Renal cortical epithelial cell (primary cell): Measurements from ENCODE around the gene WDR35. TPM values are rescaled to one million over a fixed set of nuclear protein-coding genes. Genes with fewer than 3 reads are reported as not detected.

Source experiments
- DNase-seq: peaks from one replicate; pipeline ENCODE4 v3.0.0-alpha.2; 2011; ENCODE audit warnings: low read depth
- total RNA-seq: library from RNA; depleted of rRNA; stranded (reverse); fragments of >200 nt; gene quantifications from 2 replicates; pipeline ENCODE4 v1.2.3, GENCODE V29; 2014

Gene WDR35
- total RNA-seq, result 14.6 and 38.4 TPM in 2 replicates

DNA sequence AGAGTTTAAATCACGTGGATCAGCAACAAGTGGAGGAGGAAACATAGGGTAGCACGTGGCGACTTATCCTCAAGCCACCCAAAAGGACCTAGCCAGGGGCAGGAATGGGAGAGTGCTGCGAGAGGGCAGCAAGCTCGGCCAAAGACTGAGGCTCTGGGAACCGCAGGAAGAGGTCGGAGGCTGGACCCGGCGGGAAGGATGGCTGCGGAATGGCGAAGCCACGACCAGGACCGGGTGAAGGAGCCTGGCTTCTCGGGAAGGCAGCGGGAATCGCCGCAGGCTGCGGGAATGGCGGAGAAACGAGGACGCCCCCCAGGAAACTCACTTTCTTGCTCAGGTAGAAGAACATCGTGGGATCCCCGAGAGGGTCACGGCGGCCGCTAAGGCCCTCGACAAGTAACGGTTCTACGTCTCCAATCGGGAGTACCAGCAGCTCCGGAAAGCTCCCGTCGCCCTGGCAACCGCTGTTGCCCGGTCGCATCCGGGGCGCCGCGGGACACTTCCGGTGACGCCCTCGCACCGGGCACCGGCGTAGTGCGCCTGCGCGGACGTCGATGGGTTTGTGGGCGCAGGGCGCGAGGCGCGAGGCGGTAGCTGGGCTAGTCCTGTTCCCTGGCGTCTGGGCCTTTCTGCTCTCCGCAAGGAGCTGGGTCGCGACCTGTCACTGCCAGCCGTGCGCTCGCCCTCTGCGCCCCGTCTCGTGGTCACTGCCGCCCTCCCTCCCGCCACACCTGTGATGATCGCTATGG lies at the start of gene WDR35:
TSS of gene WDR35 (minus strand) at position 439 of the 749 bp plus-strand sequence. CDS start at position 349, 90 bp downstream.
- peak; percentile 76 for DNase-seq

GRCh38 chr2:20037660-20038059 lies 47.8 kb upstream of the WDR35 start:
- no peak for DNase-seq

GRCh38 chr2:20035955-20036666 lies 46.2 kb upstream of the WDR35 start:
- DNase-seq, result peak; percentile 87

DNA sequence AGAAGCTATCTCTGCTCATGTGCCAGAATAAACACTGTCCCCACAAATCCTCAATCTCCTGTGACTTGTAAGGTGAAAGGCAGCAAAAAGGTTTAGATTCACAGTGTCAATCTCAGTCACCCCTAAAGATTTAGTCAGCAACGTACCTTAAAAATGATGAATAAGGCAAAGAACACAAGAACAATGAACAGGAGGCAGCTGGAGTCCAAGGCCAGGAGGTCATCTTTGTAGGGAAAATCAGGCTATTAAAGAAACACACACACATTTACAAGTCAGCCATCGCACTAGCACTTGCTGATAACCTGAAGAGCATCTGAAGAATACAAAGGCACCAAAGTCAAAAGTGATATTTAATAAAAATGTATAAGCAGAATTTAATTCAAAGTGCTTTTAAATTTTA lies 44.9 kb upstream of the WDR35 start:
- DNase-seq, result no peak

DNA sequence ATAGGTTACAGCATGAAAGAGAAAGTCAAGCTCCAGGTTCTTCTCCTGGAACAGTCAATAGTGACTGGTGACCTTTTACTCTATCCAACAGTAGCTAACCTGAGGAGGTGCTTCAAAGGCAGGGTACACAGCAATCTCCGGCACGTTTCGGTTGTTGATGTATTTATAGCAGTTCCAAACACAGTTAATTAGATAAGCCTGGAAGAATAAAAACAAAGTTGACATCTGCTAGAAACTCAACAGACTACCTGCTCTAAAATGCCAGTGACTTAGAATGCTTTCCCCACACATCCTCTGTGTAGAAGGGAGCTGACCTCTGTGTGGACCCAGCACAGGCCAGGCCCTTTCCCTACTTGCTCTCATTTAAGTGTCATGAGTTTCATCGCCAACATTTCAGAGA lies 44.3 kb upstream of the WDR35 start:
- DNase-seq, result no peak

DNA sequence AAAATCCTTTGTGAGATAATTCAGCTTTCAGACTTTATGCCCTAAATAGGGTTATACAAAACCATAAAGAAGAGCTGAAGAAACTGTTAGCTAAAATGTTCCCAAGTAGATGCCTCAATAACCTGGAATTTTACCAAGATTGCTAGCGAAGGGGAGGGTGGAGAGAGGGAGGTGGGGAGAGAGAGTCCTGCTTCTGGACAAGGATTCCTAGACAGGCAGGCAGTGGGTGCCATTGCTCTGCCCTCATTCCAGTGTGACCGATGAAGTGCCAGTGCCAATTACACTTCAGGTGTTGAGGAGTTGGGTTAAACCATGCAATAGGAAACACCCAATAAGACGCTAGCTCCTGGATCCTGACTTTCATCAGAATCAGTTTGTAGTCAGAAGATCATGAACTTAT lies 43.4 kb upstream of the WDR35 start:
- DNase-seq, result no peak

DNA sequence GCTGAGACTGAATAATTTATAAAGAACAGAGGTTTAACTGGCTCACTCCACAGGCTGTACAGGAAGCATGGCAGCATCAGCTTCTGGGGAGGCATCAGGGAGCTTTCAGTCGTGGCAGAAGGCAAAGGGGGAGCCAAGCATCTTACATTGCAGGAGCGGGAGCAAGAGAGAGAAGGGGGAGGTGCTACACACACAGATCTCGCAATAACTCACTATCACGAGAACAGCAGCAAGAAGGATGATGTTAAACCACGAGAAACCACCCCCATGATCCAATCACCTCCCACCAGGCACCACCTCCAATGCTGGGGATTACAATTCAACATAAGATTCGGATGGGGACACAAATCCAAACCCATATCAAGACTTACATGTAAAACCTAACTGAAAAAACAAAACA lies 40.3 kb upstream of the WDR35 start:
- no peak for DNase-seq

DNA sequence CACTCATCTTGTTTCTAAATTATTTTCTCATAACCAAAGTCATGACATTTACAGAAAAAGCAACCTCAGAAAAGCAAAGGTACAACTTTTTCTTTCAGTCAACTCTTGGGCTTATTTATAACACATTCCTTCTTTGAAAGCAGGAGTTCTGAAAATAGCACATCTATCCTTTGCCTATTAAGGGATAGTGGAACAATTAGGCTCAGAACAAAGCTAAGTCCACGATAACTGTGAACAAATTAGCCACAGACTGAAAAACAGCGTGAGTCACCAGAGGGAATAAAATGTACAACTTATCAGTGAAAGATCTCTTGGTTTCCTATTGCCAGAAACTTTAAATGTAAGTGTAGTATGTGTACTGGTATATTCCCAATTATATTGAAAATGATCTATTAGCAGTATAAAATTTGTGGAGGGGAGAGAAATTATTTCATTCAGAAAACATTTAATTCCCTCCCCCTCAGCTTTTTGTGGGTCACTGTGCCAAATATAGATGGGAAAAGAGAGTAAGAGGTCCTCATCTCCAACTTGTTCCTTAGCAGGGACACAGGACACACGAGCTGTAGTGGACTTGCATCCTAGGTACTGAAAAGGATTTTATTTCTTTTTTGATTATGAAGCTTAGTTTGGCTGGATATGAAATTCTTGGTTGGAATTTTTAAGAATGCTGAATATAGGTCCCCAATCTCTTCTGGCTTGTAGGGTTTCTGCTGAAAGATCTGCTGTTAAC lies 38.0 kb upstream of the WDR35 start:
- peak; percentile 63 for DNase-seq

- no peak for DNase-seq
Measured at GRCh38 chr2:20027260-20027677, 37.4 kb upstream of the WDR35 start.

DNA sequence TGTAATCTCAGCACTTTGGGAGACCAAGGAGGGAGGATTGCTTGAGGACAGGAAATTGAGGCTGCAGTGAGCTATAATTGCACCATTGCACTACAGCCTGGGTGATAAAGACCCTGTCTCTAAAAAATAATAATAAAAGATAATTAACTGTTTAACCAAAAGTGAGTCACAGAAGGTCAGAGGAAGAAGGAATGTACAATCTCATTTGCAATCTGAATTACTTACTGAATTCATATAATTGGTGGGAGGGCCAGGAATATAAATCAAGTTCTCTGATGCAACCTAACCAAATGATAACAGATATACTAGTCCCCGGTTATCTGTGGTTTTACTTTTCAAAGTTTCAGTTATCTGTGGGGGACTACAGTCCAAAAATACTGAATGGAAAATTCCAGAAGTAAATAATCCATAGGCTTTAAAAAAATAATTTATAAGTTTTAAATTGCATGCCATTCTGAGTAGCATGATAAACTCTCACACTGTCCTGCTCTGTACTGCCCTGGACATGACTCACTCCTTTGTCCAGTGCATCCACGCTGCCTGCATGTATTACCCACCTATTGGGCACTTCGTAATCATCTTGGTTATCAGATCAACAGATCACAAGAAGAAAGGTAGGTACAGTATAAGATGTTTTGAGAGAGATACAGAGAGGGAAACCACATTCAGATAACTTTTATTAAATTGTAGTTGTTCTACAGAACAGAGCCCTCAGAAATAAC lies 35.3 kb upstream of the WDR35 start:
- DNase-seq, result no peak

GRCh38 chr2:20023688-20024087 lies 33.8 kb upstream of the WDR35 start:
- no peak for DNase-seq

DNA sequence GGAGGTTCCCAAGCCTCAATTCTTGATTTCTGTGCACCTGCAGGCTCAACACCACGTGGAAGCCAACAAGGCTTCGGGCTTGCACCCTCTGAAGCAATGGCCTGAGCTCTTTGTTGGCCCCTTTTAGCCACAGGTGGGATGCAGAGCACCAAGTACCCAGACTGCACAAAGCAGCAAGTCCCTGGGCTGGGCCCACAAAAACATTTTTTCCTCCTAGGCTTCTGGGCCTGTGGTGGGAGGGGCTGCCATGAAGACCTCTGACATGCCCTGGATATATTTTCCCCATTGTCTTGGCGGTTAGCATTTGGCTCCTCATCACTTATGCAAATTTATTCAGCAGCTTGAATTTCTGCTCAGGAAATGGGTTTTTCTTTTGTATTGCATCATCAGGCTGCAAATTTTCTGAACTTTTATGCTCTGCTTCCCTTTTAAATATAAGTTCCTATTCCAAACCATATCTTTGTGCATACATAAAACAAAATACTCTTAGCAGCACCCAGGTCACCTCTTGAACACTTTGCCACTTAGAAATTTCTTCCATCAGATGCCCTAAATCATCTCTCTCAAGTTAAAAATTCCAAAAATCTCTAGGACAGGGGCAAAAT lies 31.6 kb upstream of the WDR35 start:
- DNase-seq, result no peak

- DNase-seq, result no peak
Measured at GRCh38 chr2:20019747-20020146, 29.8 kb upstream of the WDR35 start.

- DNase-seq, result peak; percentile 80
Measured at GRCh38 chr2:20018601-20019152, 28.8 kb upstream of the WDR35 start.

DNA sequence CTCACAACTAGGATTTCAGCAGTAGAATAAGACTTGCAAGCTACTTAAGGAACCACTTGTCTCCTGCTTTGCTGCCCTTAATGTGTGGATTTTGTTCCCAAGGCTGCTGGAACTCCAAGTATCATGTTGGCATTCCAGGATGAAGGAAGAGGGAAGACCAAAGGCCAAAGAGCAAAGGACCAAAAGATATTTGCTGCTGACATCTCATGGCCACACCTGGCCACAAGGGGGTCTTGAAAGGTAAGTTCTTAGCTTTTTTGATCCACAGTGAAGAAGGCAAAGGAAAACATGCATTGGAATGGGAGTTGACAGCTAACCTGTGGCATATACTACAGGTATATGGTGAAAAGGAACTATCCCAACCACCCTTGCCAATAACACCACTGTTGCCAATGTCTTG lies 26.4 kb upstream of the WDR35 start:
- DNase-seq, result no peak

- DNase-seq, result peak; percentile 64
Measured at GRCh38 chr2:20015482-20016083, 25.7 kb upstream of the WDR35 start.

- DNase-seq, result no peak
Measured at GRCh38 chr2:20013126-20013849, 23.4 kb upstream of the WDR35 start.

DNA sequence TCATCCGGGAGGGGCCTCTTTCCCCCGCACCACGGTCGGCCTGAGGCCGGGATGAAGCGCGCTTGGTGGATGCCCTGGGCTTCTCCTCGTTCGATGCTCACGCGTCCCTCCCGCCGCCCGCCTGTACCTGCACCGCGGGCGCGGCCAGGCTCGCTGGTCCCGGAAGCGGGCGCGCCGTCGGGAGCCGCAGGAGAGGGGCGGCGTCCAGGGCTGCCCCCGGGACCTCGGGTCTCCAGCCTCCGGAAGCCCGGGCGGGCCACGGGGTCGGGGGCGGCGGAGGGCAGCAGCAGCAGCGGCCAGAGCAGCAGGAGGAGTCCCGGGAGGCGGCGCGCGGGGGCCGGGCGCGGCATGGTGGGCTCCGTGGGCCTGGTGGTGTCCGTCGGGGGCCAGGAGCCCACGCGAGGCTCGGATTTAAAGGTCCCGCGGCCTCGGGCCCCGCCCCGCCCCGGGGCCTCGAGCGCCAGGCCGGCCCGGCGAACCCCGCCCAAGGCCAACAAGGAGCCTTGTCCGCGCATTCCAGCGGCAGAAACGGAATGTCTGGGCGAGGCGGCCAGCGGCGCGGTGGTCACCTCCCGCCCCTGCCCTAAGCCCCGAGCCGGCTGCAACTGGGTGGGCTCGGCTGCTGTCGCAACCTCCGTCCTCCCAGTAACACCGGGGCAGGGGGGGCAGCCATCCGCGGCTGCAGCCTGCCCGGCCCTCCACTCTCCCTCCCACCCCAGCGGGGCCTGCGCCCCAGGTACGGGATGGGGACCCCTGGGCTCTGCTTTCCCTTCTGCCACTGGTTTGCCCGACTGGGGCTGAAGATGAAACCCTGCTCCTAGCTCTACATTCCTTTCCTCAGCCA lies 22.6 kb upstream of the WDR35 start, which contains the start of gene MATN3:
TSS of gene MATN3 (minus strand) at position 387 of the 844 bp plus-strand sequence. CDS start at position 350, 37 bp downstream.
- no peak for DNase-seq

- no peak for DNase-seq
Measured at GRCh38 chr2:20012032-20012281, 22.1 kb upstream of the WDR35 start.
